ENCODE results near the gene JOSD1.

GRCh38 chr22:38736257-38736570 is 35.5 kb upstream of the JOSD1 start:
- TF ChIP-seq CTCF (IDR thresholded peaks at IDR 0.05), result no peak
- no peak for TF ChIP-seq POLR2A (IDR thresholded peaks at IDR 0.05)

All from breast epithelium (tissue), 3 donors.